GM21619 (cell line): ENCODE measurements around the gene ALG14.
"Not testable (repeated sequence)": the region's sequence is repeated elsewhere in the genome, so short reads cannot be mapped to it uniquely, and the experiment has no call there.

Experiments
- ATAC-seq: cut with Tn5 transposase; IDR thresholded peaks from one replicate; pipeline ENCODE4 v1.9.1; 2021; ENCODE audit not compliant: unreplicated experiment

The ALG14 gene, protein sequence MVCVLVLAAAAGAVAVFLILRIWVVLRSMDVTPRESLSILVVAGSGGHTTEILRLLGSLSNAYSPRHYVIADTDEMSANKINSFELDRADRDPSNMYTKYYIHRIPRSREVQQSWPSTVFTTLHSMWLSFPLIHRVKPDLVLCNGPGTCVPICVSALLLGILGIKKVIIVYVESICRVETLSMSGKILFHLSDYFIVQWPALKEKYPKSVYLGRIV

DNA sequence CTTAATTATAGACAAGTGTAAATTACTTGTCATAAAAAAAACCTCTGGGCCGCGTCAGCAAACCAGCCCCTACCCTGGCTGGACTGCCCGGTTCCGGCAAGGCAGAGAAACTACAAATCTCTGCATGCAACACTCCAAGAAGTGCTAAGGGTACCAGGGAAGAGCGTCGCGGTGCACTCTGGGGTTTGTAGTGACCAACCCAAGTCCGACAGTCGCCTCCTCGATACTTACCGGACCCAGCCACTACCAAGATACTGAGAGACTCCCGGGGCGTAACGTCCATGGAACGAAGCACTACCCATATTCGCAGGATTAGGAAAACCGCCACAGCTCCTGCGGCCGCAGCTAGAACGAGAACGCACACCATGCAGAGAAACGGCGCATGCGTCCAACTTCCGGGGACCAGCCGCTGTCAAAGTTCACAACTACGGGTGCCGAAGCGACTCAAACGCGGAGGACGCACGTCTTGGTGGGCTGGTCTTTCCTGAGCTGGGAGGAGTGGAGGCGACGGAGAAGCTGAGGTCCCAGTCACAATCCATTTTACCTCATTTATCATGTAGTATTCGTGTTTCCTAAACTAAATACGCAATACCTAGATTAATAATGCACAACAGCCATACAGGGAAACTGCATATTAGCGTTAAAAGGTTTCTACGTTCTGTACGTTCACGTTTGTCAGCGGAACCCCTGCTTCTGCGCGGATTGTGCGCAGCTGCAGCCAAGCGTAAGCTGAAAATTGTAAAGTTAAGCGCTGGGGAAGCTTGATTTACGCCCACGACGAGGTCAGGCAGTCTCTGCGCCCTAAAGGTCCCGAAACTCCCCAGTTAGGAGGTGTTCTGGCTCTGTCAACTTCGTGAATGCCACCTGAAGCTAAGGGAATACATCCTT lies at the start of gene ALG14:
Gene ALG14, minus strand, starts transcription at position 420 of the 888 bp plus-strand sequence. Its CDS starts 53 bp downstream, at position 367.
- ATAC-seq: peak; percentile 98

DNA sequence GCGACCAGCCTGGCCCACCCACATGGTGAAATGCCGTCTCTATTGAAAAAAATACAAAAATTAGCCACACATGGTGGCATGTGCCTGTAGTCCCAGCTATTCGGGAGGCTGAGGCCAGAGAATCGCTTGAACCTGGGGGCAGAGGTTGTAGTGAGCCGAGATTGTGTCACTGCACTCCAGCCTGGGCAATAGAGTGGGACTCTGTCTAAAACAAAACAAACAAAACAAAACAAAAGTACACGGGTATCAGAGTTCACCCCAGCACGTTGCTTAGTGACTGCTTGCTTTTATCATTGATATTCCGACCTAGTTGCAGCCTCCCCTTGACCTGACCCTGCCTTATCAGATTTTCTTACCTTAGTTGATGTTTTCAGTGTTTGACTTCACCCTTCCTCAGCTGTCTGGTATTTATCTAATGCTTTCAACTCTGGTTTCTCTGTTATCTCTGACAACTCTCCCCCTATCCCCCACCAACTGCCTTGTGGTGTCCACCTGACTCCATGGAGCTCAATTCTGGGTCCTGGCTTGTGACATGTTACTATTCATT lies 49.5 kb upstream of the ALG14 start:
- no peak for ATAC-seq

DNA sequence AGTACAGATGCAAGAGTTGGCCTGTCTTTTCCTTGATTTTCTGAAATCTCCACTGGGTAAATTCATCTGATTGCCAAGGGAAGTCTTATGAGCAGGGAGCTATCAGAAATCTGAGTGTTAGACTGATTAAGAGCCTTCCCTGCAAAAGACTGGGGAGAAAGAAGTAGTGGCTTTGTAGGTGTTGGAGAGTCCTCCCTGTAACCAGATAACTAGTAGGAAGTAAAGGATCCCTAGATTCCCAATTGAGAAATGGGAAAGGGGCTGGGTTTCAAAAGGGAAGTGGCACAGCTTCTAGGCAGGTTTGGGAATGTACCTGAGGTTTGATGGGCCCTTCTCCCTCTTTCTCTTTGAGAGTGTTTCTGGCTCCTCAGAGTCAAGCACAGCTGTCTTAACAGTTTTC lies 46.5 kb upstream of the ALG14 start:
- no peak for ATAC-seq

DNA sequence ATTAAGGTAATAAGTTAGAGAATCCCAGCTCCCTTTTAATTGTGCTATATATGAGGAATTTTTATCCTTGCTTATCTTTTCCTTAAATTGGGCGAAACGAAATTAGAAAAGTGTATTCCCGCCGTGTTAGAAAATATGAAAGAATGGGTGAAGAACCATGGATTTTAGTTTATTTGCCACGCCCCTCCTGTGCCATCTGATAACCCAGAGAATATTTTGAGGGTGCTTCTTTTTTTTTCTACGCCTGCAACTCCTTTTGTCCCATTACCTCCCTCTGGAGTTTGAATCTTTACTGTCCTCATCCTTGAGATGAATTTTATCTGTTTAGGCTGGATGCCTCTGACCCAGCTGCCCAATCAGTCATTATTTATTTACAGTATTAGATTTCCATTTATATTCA lies 46.0 kb upstream of the ALG14 start:
- ATAC-seq: no peak

DNA sequence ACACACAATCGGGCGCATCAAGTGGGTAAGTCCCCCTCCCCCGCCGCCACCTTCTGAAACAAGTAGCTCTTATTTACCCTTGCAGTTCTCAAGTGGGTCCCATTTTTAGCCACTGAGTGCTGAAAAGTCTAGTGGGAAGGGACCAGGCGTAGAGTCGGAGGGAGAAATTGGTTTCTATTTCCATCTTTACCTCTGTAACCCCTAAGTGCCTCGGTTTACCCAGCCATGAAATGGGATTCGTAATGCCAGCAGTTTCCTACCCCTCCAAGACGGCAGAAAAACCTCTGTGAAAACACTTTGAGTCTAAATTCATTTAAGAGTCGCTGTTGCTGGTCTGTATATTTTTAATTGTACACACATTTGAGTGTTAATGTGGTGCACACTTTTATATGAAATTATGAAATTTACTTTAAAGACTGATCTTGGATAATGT lies 45.3 kb upstream of the ALG14 start:
- no peak for ATAC-seq

DNA sequence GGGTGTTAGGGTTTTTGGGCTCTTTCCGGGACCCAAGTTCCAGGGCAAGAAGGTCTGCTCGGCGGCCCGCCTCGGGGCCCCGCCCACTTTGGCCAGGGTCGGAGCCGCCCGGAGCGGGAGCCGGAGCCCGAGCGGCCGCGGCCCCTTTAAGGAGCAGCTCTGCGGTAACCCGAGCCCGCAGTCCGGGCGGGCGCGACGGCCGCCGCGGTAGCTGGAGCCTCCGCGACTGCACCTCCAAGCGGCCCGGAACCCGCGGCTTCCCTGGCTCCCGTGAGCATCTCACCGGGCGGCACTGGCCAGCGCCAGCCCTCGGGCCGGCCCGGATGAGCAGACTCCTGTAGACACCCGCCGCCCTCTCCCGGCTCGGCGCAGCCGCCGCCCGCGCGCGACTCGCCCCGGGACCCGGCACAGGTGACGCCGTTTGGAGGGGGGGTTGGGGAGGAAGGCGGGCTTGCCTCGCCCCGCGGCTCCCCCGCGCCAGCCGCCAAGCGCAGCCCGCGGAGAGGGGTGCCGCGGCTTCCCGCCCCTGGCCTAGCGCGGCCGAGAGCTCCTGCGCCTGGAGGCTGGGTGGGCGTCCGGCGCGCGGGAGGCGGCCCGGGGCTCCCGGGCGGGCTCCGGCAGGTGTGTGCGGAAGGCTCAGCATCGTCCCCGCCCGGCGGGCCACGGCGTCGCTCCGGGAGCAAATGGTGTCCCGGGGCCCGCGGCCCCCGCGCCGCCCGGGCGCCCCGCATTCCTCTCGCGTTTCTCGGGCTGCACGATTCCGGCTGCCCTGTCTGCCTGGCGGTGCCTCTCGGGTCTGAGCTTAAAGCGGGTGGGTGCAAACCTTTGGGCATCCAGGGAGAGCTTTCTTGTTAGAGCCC lies 44.7 kb upstream of the ALG14 start, which contains the start of gene TLCD4:
Gene TLCD4, plus strand, starts transcription at position 149 of the 860 bp plus-strand sequence. CDS start 26,547 bp downstream, outside the sequence.
- ATAC-seq: peak; percentile 47

DNA sequence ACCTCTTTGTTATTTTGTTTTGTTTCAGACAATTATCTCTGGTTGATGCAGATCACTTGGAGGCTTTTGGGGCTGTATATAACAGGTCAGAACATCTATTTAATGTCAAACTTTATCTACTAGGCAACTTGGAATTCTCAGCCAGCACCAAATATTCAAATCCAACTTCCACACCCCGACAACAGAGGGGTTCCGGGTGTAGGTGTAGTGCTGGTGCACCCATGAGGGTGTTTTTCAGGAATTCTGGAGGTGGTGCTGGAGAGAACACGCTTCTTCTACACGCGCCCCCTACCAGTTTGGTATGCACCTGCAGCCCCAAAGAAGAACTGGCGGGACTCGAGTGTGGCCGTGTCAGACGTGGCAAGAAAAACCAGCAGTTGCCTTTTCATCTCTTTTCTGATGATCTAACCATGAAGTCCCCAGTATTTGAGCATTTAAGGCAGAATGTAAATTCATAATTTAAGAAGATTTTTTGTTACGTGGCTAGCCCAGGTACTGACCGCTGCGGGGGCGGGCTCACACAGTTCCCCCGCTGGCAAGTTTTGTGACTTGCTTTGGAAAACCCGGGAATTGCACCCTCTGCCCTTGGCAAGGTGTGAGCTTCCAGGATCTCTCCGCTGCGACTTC lies 43.9 kb upstream of the ALG14 start:
- ATAC-seq: peak; percentile 63

DNA sequence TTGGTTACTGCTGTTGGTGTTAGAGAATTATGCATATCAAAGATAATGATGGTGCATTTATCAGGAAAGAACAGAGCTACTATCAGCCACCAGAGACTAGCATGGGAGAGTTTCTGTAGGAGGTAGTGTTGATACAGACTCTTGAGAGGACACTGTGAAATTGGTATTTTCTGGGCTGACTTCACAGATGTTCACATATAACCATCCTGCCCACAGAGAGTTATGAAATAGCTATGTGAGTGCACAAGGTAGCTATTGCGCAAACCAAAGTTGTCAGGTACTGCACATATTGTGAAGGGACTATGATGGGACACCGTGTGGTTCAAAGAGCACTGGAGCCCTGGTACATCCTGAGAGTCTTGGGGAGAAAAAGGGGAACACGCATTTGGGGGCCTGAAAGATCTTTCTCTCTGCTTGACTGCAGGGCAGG lies 43.0 kb upstream of the ALG14 start:
- no peak for ATAC-seq

DNA sequence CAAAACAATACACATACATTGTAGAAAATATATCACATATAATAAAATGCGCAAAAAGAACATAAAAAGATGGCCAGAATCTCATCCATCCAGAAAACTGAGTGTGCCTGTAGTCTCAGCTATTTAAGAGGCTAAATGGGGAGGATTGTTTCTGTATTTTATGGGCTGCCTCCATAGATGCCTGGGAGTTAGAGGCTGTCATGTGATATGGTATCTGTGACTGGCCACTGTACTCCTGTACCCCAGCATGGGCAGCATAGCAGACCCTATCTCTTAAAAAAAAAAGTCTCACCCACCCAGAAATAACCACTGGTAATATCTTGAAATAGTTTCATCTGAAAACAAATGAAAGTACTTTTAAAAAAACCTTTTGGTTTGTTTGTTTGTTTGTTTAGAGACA lies 40.9 kb upstream of the ALG14 start:
- ATAC-seq: no peak

DNA sequence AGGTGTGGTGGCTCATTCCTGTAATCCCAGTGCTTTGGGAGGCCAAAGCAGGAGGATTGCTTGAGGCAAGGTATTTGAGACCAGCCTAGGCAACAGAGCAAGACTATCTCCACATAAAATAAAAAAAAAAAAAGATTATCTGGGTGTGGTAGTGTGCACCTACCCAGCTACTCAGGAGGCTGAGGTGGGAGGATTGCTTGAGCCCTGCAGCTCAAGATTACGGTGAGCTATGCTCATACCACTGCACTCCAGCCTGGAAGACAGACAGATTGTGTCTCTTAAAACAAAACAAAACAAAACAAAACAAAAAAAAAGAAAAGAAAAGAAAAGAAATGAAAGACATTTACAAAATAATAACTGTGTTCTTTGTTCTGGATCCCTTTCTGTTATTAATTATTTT lies 38.3 kb upstream of the ALG14 start:
- ATAC-seq: no peak

DNA sequence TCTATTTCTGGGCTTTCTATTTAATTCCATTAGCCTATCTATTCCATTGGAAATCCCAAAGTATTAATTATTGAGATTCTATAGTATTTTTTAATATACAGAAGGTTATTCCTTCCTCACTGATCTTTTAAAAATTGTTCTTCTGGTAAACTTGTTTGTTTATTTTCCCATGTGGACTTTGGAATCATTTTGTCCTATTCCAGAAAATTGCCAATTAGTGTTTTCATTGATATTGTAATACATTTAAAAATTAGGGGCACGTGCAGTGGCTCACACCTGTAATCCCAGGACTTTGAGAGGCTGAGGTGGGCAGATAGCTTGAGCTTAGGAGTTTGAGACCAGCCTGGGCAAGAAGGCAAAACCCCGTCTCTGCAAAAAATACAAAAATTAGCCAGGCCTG lies 36.0 kb upstream of the ALG14 start:
- ATAC-seq: no peak

DNA sequence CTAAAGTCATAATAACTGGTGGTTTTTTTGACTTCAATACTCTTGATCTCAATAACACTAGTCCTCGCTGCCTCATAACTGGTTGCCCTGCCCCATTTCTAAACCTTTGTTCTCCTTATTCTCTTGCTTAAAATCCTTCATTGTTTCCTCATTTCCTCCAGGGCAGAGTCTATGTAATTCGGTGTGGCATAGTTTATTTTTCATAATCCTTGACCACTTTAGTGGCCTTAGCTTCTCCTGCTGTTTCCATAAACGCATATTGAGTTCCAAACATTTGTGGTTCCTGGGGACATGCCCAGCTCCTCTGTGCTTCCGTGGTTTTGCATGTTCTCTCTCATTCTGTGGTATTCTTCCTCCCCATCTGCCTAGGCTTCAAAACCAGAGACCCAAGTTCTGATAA lies 25.4 kb upstream of the ALG14 start:
- no peak for ATAC-seq

DNA sequence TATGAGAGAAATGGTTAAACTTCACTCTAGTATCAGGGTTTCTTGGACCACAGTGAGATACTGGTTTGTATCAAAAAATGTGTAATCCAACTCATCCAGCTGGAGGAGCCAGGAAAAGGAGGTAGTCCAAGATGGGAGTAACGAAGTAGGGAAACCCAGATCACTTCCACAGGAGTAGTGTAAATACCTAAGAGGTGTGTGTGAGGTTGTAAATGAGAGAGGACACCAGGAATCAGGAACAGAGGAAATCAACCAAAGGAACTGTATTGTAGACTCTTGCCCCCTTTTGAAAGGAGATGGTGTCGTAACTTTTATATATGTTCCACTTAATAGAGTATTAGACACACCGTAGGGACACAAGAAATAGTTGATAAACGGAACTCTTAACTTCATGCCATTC lies 24.7 kb upstream of the ALG14 start:
- ATAC-seq: no peak

DNA sequence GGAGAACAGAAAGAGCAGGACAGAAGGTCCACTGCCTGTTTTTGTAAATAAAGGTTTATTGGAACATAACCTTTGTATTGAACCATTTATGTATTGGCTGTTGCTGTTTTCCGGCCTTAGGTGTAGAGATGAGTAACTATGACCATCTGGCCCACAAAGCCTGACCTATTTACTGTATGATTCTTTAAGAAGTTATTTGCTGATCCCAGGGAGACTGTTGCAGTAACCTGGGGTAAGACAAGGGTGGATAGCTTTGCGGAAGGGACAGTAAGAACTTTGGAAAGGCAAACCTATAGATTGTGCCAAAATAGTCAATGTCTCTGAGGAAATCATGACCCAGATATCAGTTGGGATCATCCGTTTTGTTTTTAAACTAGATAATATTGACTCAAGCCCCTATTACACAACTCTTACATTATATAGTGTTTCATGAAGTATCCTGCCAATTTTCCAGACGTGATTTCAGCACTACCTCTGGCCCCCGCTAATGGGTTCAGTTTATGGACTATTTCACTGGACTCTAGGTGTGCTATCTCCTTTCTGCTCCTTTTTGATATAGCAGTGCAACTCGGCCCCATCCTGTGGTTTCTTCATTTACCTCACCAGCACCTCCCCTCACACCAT lies 23.6 kb upstream of the ALG14 start:
- ATAC-seq: peak; percentile 34

DNA sequence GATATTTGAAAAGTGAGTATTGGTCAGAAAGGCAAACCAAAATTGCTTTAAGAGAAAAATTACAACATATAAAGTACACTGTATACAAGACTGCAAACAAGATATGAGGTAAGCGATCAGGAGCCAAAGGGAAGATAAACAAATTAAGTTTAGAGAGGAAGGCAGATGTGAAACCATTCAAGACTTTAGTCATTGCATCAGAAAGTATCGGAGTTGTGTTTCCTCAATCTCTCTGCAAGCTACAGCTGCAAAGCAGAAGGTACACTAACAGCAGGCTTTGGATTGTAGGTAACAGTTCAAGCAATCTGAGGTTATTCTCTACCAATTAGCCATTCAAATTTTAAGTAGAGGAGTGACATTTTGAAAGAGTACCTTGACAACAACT lies 23.1 kb upstream of the ALG14 start:
- ATAC-seq: peak; percentile 91

DNA sequence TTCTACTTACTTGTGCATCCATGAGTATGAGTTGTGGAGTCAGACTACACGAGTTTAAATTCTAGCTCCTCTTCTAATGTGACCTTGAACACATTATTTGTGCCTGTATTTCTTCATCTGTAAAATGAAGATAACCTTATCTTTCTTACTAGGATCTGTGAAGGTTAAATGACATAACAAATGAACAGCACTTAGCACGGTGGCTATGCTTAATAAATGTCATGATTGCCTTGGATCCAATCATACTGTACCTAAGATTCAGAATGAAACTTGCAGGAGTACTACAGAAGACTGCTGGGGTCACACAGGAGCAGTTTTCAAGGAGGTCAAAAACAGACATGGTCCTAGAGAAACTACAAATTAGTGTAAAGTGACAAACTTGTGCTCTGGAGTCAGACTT lies 22.2 kb upstream of the ALG14 start:
- ATAC-seq: no peak

DNA sequence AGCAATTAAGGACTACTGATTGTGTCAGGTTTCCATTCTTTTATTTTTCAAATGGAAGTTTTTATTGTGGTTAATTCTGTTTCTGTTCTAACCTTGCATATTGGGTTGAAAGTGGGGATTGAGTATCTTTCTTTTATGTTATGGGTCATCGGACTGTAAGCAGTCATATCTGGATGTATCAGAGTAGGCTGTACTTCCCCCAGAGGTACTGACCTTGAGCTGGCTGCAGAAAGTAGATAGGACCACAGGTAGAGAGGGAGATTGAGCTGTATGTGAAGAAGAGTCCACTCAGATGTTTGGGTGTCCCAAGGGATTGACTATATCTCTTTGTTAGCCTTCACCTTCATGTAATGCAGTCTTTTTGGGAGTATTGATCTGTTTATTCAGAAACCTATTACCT lies 20.5 kb upstream of the ALG14 start:
- ATAC-seq: no peak

DNA sequence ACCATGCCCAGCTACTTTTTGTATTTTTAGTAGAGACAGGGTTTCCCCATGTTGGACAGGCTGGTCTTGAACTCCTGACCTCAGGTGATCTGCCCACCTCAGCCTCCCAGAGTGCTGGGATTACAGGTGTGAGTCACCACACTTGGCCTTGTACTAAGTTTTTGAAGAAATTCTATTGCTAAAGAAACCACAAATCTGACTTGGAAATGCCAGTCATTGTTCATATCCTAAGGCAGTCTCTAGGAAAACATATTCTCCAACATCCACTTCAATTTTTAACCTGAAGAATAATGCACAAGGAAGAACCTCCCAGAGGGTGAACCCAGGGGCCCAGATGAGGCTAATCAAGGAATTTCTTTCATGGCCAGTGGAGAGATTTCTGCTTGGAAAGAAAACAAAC lies 20.1 kb upstream of the ALG14 start:
- not testable (repeated sequence) for ATAC-seq

DNA sequence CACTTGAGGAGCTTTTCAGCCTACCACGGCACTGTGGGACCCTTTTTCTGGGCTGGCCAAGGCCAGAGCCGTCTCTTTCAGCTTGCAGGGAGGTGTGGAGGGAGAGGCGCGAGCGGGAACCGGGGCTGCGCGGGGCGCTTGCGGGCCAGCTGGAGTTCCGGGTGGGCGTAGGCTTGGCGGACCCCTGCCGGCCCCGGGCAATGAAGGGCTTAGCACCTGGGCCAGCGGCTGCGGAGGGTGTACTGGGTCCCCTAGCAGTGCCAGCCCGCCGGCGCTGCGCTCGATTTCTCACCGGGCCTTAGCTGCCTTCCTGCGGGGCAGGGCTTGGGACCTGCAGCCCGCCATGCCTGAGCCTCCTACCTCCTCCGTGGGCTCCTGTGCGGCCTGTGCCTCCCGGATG lies 18.5 kb upstream of the ALG14 start:
- ATAC-seq: not testable (repeated sequence)

DNA sequence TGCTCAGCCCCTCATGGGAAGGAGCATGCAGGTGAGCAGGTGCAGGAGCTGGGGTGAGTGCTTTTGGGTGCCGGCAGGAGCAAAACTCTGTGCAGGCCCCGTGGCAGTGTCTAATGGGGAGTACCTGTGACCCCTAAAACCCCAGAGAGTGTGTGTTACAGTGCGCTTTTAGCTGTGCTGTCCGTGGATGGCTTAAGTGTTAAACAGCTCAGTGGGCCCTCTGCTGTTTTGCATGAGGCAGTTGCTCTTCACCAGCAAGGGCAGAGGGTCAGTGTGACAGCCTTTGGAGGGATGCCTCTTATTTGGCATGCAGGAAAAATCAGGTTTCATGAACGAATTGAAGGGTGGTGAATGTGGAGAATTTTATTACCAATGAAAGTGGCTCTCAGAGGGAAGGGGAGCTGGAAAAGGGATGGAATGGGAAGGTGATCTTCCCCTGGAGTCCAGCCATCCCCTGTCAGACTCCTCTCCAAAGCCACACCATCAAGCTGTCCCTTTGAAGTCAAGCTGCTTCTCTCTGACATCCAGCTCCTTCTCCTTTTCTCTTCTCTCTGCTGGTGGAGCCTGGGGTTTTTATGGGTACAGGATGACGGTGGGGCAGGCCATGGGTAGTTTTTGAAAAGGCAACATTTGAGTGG lies 17.0 kb upstream of the ALG14 start:
- no peak for ATAC-seq
